WTC11 (cell line): ENCODE measurements around the gene OR52N1. TPM values are rescaled to one million over a fixed set of nuclear protein-coding genes. Genes with fewer than 3 reads are reported as not detected.

Source experiments
- ATAC-seq: fragments of 200-7000 bp; cut with Tn5 transposase; 2 replicates; pipeline ENCODE4 v1.10.0; 2021; ENCODE audit warnings: mild to moderate bottlenecking, moderate library complexity
- CTCF ChIA-PET: fragments of 300-600 bp; sonication (Branson Sonifier 250); formaldehyde crosslinking; loops from one replicate; lab custom pipeline; 2021; ENCODE audit warnings: antibody characterized with exemption; lab: Charles Lee
- POLR2A ChIA-PET: fragments of 350-600 bp; sonication (Branson Sonifier 250); formaldehyde crosslinking; loops from one replicate; lab custom pipeline; 2021; ENCODE audit warnings: antibody characterized with exemption; lab: Charles Lee
- DNase-seq: peaks from one replicate; pipeline ENCODE4 v3.0.0; 2021; ENCODE audit warnings: low spot score
- H3K27ac Mint-ChIP-seq: 2 replicates; pipeline ENCODE4 v1.8.0; 2021; ENCODE audit warnings: mixed read lengths
- H3K27me3 Mint-ChIP-seq: 2 replicates; pipeline ENCODE4 v1.8.0; 2021; ENCODE audit warnings: low read depth, mild to moderate bottlenecking, moderate library complexity, mixed read lengths
- H3K36me3 Mint-ChIP-seq: 2 replicates; pipeline ENCODE4 v1.8.0; 2021; ENCODE audit warnings: mixed read lengths
- H3K4me1 Mint-ChIP-seq: 2 replicates; pipeline ENCODE4 v1.8.0; 2022; ENCODE audit warnings: mixed read lengths
- H3K4me3 Mint-ChIP-seq: 2 replicates; pipeline ENCODE4 v1.8.0; 2021; ENCODE audit warnings: mild to moderate bottlenecking, moderate library complexity, mixed read lengths
- H3K9me3 Mint-ChIP-seq: 2 replicates; pipeline ENCODE4 v1.8.0; 2021; ENCODE audit warnings: mixed read lengths
- AR ChIP-seq: fragments of 250-450 bp; sonication (Bioruptor Pico); IDR thresholded peaks from 2 replicates; pipeline ENCODE4 v1.9.0; 2021; ENCODE audit warnings: mild to moderate bottlenecking
- ATF3 ChIP-seq: sonication (generic); formaldehyde crosslinking; conservative IDR thresholded peaks from 2 replicates; pipeline ENCODE4 v1.8.1; 2022; ENCODE audit warnings: mild to moderate bottlenecking, missing genetic modification reagents
- ATF6 ChIP-seq: sonication (generic); formaldehyde crosslinking; IDR thresholded peaks from 2 replicates; pipeline ENCODE4 v1.8.1; 2023; ENCODE audit warnings: mild to moderate bottlenecking, missing genetic modification reagents
- CREB1 ChIP-seq: sonication (generic); formaldehyde crosslinking; IDR thresholded peaks from 2 replicates; pipeline ENCODE4 v1.8.0; 2023; ENCODE audit warnings: mild to moderate bottlenecking, missing genetic modification reagents
- CREM ChIP-seq: sonication (generic); formaldehyde crosslinking; IDR thresholded peaks from 2 replicates; pipeline ENCODE4 v1.8.1; 2022; ENCODE audit warnings: mild to moderate bottlenecking, missing genetic modification reagents, moderate library complexity
- E2F1 ChIP-seq: sonication (generic); formaldehyde crosslinking; IDR thresholded peaks from 2 replicates; pipeline ENCODE4 v1.8.0; 2022; ENCODE audit warnings: mild to moderate bottlenecking, missing genetic modification reagents
- ERG ChIP-seq: fragments of 250-450 bp; sonication (Bioruptor Pico); IDR thresholded peaks from 2 replicates; pipeline ENCODE4 v1.8.0; 2021; ENCODE audit warnings: mild to moderate bottlenecking
- ETV6 ChIP-seq: sonication (generic); formaldehyde crosslinking; IDR thresholded peaks from 2 replicates; pipeline ENCODE4 v1.8.1; 2022; ENCODE audit warnings: mild to moderate bottlenecking, missing genetic modification reagents
- FOXJ3 ChIP-seq: sonication (generic); formaldehyde crosslinking; IDR thresholded peaks from 2 replicates; pipeline ENCODE4 v1.9.0; 2021; ENCODE audit warnings: missing genetic modification reagents, mild to moderate bottlenecking, borderline replicate concordance
- FOXK1 ChIP-seq: sonication (generic); formaldehyde crosslinking; IDR thresholded peaks from 2 replicates; pipeline ENCODE4 v1.8.0; 2022; ENCODE audit warnings: mild to moderate bottlenecking, moderate library complexity, missing genetic modification reagents
- GABPB1 ChIP-seq: sonication (generic); formaldehyde crosslinking; IDR thresholded peaks from 2 replicates; pipeline ENCODE4 v1.8.1; 2023; ENCODE audit warnings: mild to moderate bottlenecking, missing genetic modification reagents
- NFE2L1 ChIP-seq: sonication (generic); formaldehyde crosslinking; IDR thresholded peaks from 2 replicates; pipeline ENCODE4 v1.8.1; 2023; ENCODE audit warnings: missing genetic modification reagents
- NR1H2 ChIP-seq: sonication (generic); formaldehyde crosslinking; IDR thresholded peaks from 2 replicates; pipeline ENCODE4 v1.9.0; 2021; ENCODE audit warnings: mild to moderate bottlenecking, moderate library complexity, missing genetic modification reagents
- OVOL2 ChIP-seq: fragments of 250-450 bp; sonication (Bioruptor Pico); IDR thresholded peaks from 2 replicates; pipeline ENCODE4 v1.9.0; 2021; ENCODE audit warnings: mild to moderate bottlenecking, borderline replicate concordance
- PREB ChIP-seq: sonication (generic); formaldehyde crosslinking; IDR thresholded peaks from 2 replicates; pipeline ENCODE4 v1.8.1; 2022; ENCODE audit warnings: mild to moderate bottlenecking, missing genetic modification reagents, moderate library complexity, borderline replicate concordance
- STAT6 ChIP-seq: sonication (generic); formaldehyde crosslinking; conservative IDR thresholded peaks from 2 replicates; pipeline ENCODE4 v1.8.1; 2023; ENCODE audit warnings: mild to moderate bottlenecking, low read depth, missing genetic modification reagents, moderate library complexity
- ZNF138 ChIP-seq: sonication (generic); formaldehyde crosslinking; conservative IDR thresholded peaks from 2 replicates; pipeline ENCODE4 v1.8.1; 2022; ENCODE audit warnings: mild to moderate bottlenecking, moderate library complexity, missing genetic modification reagents
- ZNF396 ChIP-seq: fragments of 250-450 bp; sonication (Bioruptor Pico); IDR thresholded peaks from 2 replicates; pipeline ENCODE4 v1.8.0; 2021; ENCODE audit warnings: mild to moderate bottlenecking, moderate library complexity, borderline replicate concordance
- ZNF671 ChIP-seq: fragments of 250-450 bp; sonication (Bioruptor Pico); IDR thresholded peaks from 2 replicates; pipeline ENCODE4 v1.8.0; 2021; ENCODE audit warnings: mild to moderate bottlenecking
- total RNA-seq: library from RNA; stranded (reverse); gene quantifications from 3 replicates; pipeline ENCODE4 v1.2.3, GENCODE V29; 2021

The OR52N1 gene
- total RNA-seq, 1 experiment from 2014 or later = not detected

GRCh38 chr11:5749836-5750235 lies 41.2 kb downstream of the OR52N1 start:
- Mint-ChIP-seq H3K4me1 (no peaks in the 10 kb centered on the region), H3K27ac (no peak overlapping the region), H3K36me3 (no peaks in the 10 kb centered on the region), H3K27me3 (no peaks in the 10 kb centered on the region), H3K4me3 (no peak overlapping the region), H3K9me3 (no peaks in the 10 kb centered on the region)
- ATAC-seq (no peak), DNase-seq (no peak)
- CTCF ChIA-PET = no interaction called here
- POLR2A ChIA-PET = no interaction called here
- TF ChIP-seq FOXJ3 (CRISPR knock-in tag) (no peak), FOXK1 (CRISPR knock-in tag) (no peak), E2F1 (CRISPR knock-in tag) (no peak), NR1H2 (CRISPR knock-in tag) (no peak), ERG (CRISPR knock-in tag) (no peak), STAT6 (CRISPR knock-in tag) (no peak), PREB (no peak), ATF3 (CRISPR knock-in tag) (no peak), GABPB1 (no peak), ZNF671 (CRISPR knock-in tag) (no peak), AR (CRISPR knock-in tag) (no peak), ETV6 (no peak), CREB1 (CRISPR knock-in tag) (no peak), ZNF138 (no peak), ZNF396 (CRISPR knock-in tag) (no peak), ATF6 (CRISPR knock-in tag) (no peak), OVOL2 (no peak), NFE2L1 (no peak), CREM (no peak)
